ENCODE results near the gene KSR2. TPM values are rescaled to one million over a fixed set of nuclear protein-coding genes. Genes with fewer than 3 reads are reported as not detected.

KSR2 gene
- total RNA-seq, 1 donor = 0.10 TPM

DNA sequence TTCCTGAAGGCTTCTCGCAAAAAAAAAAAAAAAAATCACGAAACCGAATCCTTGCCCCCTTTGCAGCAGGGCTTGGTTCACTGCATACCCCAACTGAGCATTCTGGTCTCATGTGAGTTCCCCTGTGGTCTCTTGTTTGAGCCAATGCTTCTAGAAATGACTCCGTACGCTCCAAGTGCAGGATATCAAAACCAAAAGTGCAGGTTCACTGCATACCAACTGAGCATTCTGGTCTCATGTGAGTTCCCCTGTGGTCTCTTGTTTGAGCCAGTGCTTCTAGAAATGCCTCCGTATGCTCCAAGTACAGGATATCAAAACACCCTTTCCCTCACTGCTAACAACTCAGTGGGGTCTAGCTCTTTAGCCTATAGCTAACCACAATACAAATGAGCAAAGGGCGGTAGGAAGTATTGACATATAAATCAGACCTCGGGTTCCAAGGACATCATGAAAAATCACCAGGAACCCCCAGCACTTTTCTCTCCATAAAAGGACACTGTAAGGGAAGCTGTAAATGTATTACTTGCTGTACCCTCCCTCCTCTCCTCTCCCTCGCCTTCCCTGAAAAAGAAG is 401.1 kb downstream of the KSR2 start:
- Histone ChIP-seq H3K4me3 (ENCODE audit: low read length) (no peak overlapping the region), H3K4me1 (ENCODE audit: insufficient read depth, low read length) (no peaks in the 10 kb centered on the region), H3K27me3 (ENCODE audit: insufficient read depth, low read length) (no peaks in the 10 kb centered on the region), H3K9me3 (ENCODE audit: low read depth, low read length) (no peaks in the 10 kb centered on the region)

DNA sequence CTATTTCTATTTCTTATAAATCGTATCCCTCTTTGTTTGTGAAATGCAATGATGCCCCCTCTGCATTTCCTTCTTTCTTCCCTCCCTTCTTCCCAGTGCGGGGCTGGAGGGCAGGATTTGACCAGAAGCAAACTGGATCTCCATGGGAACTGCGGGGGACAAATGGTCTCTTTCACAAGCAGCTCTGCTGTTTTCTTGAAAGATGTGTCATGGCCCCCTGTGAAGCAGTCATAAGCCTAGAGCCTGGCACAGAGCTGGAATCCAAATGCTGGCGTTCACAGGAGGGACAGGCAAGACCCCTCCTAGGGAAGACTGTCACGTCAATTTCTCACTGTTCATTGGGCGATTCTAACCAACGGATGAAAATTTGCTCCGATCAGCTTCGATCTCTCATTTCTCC is 403.9 kb downstream of the KSR2 start:
- Histone ChIP-seq H3K4me3 (ENCODE audit: low read length) (no peak overlapping the region), H3K27me3 (ENCODE audit: insufficient read depth, low read length) (no peaks in the 10 kb centered on the region), H3K4me1 (ENCODE audit: insufficient read depth, low read length) (no peaks in the 10 kb centered on the region), H3K9me3 (ENCODE audit: low read depth, low read length) (no peaks in the 10 kb centered on the region)

DNA sequence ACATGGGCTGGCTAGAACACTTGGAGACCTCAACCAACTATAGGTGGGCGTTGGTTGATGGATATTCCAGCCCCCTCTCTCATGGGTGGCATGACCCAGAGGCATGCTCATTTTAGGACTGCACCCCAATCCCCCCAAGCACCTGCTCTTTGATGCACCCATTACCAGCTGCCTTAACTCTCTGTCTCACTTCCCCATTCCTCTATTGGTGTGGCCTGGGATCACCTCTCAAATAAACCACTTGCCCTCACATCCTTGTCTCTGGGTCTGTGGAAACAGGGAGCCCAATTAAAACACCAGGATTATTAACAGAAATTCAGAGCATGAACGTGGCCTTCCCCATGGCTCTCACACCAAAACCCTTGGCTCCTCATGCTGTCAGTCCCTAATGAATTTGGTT is 405.1 kb downstream of the KSR2 start:
- Histone ChIP-seq H3K27me3 (ENCODE audit: insufficient read depth, low read length) (no peaks in the 10 kb centered on the region), H3K4me1 (ENCODE audit: insufficient read depth, low read length) (no peaks in the 10 kb centered on the region), H3K4me3 (ENCODE audit: low read length) (no peak overlapping the region), H3K9me3 (ENCODE audit: low read depth, low read length) (no peaks in the 10 kb centered on the region)

DNA sequence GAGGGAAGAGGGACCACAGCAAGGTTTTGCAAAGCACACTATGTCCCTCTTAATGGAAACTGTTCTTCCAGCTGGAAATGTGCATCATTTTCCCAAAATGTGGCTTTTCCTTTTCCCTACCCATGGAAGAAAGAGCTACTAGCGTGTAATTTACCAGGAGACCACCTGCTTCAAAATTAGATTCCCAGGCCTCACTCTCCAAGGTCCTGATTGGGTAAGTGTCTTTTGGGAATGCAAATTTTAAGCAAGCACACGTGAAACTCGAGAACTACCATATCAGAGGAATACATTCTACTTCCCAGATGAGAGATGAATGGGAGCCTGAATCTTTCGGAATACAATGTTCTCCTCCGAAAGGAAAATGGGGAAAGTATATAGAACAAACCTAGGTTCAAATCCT is 405.8 kb downstream of the KSR2 start:
- no peak overlapping the region for H3K4me3 ChIP-seq (ENCODE audit: low read length)
- no peaks in the 10 kb centered on the region for H3K4me1 ChIP-seq (ENCODE audit: insufficient read depth, low read length)
- no peaks in the 10 kb centered on the region for H3K9me3 ChIP-seq (ENCODE audit: low read depth, low read length)
- no peaks in the 10 kb centered on the region for H3K27me3 ChIP-seq (ENCODE audit: insufficient read depth, low read length)

DNA sequence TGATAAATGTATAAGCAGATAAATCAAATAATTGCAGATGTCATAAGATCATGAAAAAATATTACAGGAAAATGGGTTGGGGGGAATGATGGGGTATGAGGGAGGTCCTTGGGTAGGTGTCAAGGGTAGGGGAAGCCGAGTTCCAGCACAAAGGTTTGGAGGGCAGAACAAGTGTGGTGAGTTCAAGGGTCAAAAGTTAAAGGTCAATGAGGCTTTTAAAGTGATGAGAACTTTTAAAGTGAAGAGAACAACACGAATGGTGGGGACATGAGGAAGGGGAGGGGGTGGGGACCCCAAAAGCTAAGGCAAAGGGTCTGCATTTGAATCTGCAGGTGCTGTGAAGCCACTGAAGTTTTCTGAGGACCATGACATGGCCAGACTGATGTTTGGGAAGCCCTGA is 406.8 kb downstream of the KSR2 start:
- H3K27me3 ChIP-seq (ENCODE audit: insufficient read depth, low read length) = no peaks in the 10 kb centered on the region
- no peak overlapping the region for H3K4me3 ChIP-seq (ENCODE audit: low read length)
- H3K4me1 ChIP-seq (ENCODE audit: insufficient read depth, low read length) = no peaks in the 10 kb centered on the region
- no peaks in the 10 kb centered on the region for H3K9me3 ChIP-seq (ENCODE audit: low read depth, low read length)

DNA sequence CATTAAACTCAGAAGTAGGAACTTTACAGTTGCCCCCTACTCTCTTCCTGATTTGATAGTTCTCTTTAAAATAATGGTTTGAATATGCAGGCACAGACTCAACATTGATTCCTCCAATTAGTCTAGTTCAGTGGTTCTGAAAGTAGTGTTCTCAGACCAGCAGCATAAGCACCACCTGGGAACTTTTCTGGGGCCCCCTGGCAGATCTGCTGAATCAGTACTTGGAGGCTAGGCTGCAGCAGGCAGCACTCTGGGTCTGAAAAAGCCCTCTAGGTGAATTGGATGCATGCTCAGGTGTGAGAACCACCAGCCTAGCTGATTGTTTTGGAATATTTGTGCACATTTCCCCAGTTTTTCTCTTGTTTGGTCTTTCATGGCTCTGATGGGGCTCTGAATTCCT is 408.8 kb downstream of the KSR2 start:
- H3K9me3 ChIP-seq (ENCODE audit: low read depth, low read length) = no peaks in the 10 kb centered on the region
- no peaks in the 10 kb centered on the region for H3K4me1 ChIP-seq (ENCODE audit: insufficient read depth, low read length)
- H3K27me3 ChIP-seq (ENCODE audit: insufficient read depth, low read length) = no peaks in the 10 kb centered on the region
- no peak overlapping the region for H3K4me3 ChIP-seq (ENCODE audit: low read length)

DNA sequence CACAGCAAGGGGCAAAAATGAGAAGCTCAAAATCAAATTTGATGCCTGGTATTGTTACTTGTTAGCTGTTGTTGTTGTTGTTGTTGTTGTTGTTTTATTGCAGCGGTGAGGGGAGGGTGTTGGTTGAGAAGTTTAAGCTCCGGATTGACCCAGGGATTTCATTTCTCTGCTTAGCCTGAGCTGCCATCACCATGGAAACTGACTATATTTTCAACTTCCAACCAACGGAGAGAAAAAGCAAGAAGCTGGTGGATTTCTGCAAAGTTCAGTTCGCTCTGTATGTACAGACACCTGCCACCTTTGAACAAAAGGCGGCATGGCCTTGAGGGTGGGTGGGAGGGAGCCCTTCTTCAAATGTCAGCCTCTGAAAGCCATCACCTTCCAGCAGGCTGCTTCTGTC is 412.9 kb downstream of the KSR2 start:
- Histone ChIP-seq H3K4me1 (ENCODE audit: insufficient read depth, low read length) (no peaks in the 10 kb centered on the region), H3K4me3 (ENCODE audit: low read length) (no peak overlapping the region), H3K27me3 (ENCODE audit: insufficient read depth, low read length) (no peaks in the 10 kb centered on the region), H3K9me3 (ENCODE audit: low read depth, low read length) (no peaks in the 10 kb centered on the region)

DNA sequence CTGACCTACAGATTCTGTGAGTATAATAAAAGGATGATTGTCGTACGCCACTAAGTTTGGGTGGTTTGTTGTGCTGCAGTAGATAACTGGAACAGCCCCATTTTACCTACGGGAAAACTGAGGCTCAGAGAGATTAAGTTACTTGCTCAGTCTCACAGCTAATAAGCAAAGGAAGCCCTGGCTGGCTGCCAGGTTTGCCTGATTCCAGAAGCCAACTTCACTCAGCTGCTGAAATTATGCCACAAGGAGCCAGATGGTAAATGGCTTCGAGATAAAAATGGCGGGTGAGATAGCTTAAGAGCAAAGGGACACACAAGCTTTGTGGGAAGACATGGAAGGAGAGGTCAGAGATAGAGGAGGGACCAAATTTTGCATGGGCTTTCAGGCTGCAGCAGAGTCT is 415.8 kb downstream of the KSR2 start:
- Histone ChIP-seq H3K4me3 (ENCODE audit: low read length) (no peak overlapping the region), H3K4me1 (ENCODE audit: insufficient read depth, low read length) (no peaks in the 10 kb centered on the region), H3K27me3 (ENCODE audit: insufficient read depth, low read length) (no peaks in the 10 kb centered on the region), H3K9me3 (ENCODE audit: low read depth, low read length) (no peaks in the 10 kb centered on the region)

DNA sequence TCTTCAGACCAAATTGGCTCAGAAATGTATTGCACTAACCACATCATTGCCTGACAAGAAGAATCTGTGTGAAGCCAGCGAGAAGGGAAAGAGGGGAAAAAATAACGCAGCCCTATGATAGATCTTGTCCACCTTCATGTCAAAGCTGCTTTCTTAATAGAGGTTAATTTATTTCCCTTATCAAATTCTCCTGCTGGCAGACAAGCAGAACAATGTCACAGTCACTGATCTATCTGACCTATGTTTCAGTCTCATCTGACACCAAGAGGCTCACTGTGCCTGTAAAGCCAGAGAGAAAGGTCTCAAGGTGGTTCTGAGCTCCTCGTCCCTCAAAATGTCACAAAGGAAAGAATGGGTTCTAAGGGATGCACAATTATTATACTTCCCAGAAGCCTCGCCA is 417.1 kb downstream of the KSR2 start:
- H3K4me3 ChIP-seq (ENCODE audit: low read length) = no peak overlapping the region
- no peaks in the 10 kb centered on the region for H3K9me3 ChIP-seq (ENCODE audit: low read depth, low read length)
- H3K27me3 ChIP-seq (ENCODE audit: insufficient read depth, low read length) = no peaks in the 10 kb centered on the region
- H3K4me1 ChIP-seq (ENCODE audit: insufficient read depth, low read length) = no peaks in the 10 kb centered on the region

DNA sequence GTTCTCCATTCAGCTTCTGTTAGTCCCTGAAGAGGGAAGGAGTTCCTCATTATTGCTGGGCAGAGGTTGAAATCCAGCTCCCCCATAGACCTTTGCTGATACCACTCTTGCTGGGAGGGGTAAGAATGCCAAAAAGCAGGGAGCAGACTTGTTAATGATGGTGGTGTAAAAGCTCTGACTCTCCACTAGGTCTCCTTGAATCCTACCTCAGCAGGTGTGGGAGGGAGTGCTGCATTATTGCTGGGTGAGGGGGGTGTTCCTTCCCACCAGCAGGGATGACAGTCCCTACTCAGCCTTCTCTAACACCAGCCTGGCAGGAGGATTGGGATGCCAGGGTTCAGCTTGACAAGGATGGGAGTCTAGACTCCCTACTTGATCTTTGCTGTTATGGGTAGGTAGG is 421.6 kb downstream of the KSR2 start:
- H3K9me3 ChIP-seq (ENCODE audit: low read depth, low read length) = no peaks in the 10 kb centered on the region
- no peaks in the 10 kb centered on the region for H3K4me1 ChIP-seq (ENCODE audit: insufficient read depth, low read length)
- peaks cover 2% of the 10 kb centered on the region for H3K27me3 ChIP-seq (ENCODE audit: insufficient read depth, low read length)
- H3K4me3 ChIP-seq (ENCODE audit: low read length) = no peak overlapping the region

DNA sequence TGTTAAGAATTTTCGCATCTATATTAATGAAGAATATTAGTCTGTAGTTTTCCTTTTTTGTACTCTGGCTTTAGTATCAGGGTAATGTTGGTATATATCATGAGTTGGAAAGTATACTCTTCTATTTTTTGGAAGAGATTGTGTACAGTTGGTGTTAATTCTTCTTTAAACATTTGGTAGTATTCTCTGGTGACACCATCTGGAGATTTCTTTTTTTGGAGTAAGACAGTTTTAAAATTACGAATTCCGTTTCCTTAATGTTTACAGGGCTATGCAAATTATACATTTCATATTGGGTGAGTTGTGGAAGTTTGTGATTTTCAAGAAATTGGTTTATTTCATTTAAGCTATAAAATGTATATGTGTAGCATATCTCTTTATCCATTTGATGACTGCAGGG is 423.6 kb downstream of the KSR2 start:
- H3K9me3 ChIP-seq (ENCODE audit: low read depth, low read length) = no peaks in the 10 kb centered on the region
- no peaks in the 10 kb centered on the region for H3K4me1 ChIP-seq (ENCODE audit: insufficient read depth, low read length)
- H3K27me3 ChIP-seq (ENCODE audit: insufficient read depth, low read length) = peaks cover 2% of the 10 kb centered on the region
- no peak overlapping the region for H3K4me3 ChIP-seq (ENCODE audit: low read length)

DNA sequence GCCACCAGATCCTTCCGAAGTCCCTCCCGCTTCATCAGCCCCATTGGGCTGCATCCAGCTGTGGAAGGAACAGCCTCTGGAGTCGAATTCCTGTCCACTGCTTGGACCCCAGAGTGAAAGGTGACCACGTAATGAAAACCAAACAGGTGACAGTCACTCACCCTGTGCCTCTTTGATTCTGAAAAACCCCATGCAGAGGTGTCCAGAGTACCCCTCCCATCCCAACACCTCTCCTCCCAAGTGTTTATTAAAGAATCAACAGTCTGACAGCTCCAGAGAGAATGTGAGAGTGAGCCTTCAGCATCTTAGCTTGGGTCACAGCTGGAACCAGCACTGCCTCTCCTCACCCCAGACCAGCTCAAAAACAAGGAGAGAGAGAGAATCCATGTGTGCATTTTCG is 428.8 kb downstream of the KSR2 start:
- H3K9me3 ChIP-seq (ENCODE audit: low read depth, low read length) = no peaks in the 10 kb centered on the region
- H3K4me1 ChIP-seq (ENCODE audit: insufficient read depth, low read length) = no peaks in the 10 kb centered on the region
- H3K4me3 ChIP-seq (ENCODE audit: low read length) = no peak overlapping the region

DNA sequence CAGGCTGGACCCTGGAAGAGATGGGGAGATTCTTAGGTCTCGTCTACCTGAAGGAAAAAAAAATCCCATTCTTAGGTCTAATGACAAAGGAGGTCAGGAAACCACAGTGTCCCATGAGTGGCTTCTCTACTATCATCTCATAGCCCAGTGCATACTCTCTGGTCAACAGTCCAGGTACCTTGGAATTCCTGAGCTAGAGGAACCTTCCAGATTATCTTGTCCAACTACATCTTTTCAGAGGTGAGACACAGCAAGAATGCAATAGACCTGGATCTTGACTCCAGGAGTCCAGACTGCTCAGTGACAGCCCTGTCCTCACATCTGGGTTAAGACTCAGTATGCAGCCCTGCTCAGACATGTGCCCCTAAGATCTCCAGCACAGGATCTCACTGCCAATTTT is 429.9 kb downstream of the KSR2 start:
- Histone ChIP-seq H3K4me3 (ENCODE audit: low read length) (no peak overlapping the region), H3K27me3 (ENCODE audit: insufficient read depth, low read length) (no peaks in the 10 kb centered on the region)

More for the DNA sequence above, 428.8 kb downstream of the KSR2 start:
- no peaks in the 10 kb centered on the region for H3K27me3 ChIP-seq (ENCODE audit: insufficient read depth, low read length)

DNA sequence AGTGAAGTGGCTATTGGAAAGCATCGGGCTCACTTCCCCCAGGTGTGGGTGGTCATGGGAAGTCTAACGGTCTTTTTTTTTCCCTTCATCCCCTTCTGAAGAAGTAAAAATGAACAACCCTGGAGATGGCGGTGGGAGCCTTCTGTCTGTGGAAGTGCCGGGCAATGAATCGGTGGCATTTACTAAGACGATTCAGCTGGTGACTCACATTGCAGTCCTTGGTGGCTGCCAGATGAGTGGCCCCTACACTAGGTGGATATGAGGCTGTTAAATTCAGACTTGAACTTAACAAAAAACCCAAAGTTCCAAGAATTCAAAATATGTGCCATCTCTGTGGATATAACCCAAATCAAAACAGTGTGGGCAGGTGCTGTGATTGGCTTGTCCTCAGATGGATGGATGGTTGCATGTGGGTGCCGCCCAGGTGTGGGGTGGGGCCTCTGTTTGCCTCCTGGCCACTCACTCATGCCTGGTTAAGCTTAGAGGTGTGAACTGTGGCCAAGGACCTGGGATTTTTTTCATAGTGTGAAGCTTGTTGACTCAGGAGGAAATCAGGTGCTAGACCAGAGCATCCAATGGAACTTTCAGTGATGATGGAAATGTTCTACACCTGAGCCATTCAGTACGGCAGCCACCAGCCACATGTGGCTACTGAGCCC is 430.6 kb downstream of the KSR2 start:
- H3K27me3 ChIP-seq (ENCODE audit: insufficient read depth, low read length) = no peaks in the 10 kb centered on the region
- no peak overlapping the region for H3K4me3 ChIP-seq (ENCODE audit: low read length)
- H3K9me3 ChIP-seq (ENCODE audit: low read depth, low read length) = no peaks in the 10 kb centered on the region
- H3K4me1 ChIP-seq (ENCODE audit: insufficient read depth, low read length) = no peaks in the 10 kb centered on the region

More for the DNA sequence above, 429.9 kb downstream of the KSR2 start:
- H3K4me1 ChIP-seq (ENCODE audit: insufficient read depth, low read length) = no peaks in the 10 kb centered on the region
- no peaks in the 10 kb centered on the region for H3K9me3 ChIP-seq (ENCODE audit: low read depth, low read length)

DNA sequence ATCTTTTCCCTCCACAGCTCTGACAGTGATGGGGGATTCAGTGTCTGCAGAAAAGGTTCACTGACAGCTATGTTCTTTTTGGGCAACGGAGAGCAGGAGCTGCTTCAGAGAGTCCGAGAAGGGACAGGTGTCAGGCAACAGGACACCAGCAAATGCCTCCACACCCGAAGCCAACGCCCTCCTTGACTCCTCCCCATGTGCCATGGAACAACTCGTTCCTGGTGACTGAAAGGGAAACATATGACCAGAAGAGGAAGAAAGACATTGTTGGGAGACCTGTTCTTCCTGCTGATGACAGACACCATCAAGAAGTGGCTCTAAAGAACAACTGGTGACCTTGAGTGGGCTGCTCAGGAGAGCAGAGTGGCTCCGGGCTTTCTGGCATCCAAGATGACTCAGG is 435.1 kb downstream of the KSR2 start:
- Histone ChIP-seq H3K9me3 (ENCODE audit: low read depth, low read length) (no peaks in the 10 kb centered on the region), H3K4me3 (ENCODE audit: low read length) (no peak overlapping the region), H3K27me3 (ENCODE audit: insufficient read depth, low read length) (no peaks in the 10 kb centered on the region), H3K4me1 (ENCODE audit: insufficient read depth, low read length) (no peaks in the 10 kb centered on the region)

DNA sequence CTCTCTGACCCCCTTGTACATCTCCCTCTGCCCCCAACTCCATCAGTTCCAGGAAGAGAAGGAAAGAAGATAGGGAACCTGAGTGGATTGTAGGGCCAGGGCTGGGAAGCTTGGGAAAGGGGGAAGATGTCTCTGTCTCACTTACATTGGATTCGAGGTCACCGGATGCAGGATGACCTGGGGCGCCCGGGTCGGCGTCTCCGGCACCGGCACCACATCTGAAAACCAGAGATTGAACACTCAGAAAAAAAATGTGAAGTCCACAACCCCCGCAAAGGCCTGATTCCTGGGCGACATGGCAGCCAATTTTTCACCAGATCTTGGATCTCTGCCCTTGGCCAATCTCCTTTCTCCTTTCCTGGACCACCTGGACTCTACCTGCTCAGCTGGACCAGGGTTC is 438.0 kb downstream of the KSR2 start:
- no peak overlapping the region for H3K4me3 ChIP-seq (ENCODE audit: low read length)
- H3K9me3 ChIP-seq (ENCODE audit: low read depth, low read length) = no peaks in the 10 kb centered on the region
- no peaks in the 10 kb centered on the region for H3K4me1 ChIP-seq (ENCODE audit: insufficient read depth, low read length)
- H3K27me3 ChIP-seq (ENCODE audit: insufficient read depth, low read length) = no peaks in the 10 kb centered on the region
